Glomerular endothelial cell (primary cell): ENCODE measurements around the gene SEC22B. TPM values are rescaled to one million over a fixed set of nuclear protein-coding genes. Genes with fewer than 3 reads are reported as not detected.
"Not testable (repeated sequence)": the region's sequence is repeated elsewhere in the genome, so short reads cannot be mapped to it uniquely, and the experiment has no call there.

Experiments used
- DNase-seq: peaks from one replicate; pipeline ENCODE4 v3.0.0-alpha.2; 2011; ENCODE audit warnings: low read depth, low spot score; ENCODE audit errors: extremely low read depth
- total RNA-seq: library from RNA; depleted of rRNA; stranded (reverse); fragments of >200 nt; gene quantifications from 2 replicates; pipeline ENCODE4 v1.2.3, GENCODE V29; 2015

Gene SEC22B
- total RNA-seq, 1 donor from 2014 or later = 23.6 TPM

- not testable (repeated sequence) for DNase-seq
These were observed 26.8 kb downstream of the SEC22B start for GRCh38 chr1:120149420-120150059.

- not testable (repeated sequence) for DNase-seq
These were observed 30.5 kb downstream of the SEC22B start for GRCh38 chr1:120145806-120146205.

- DNase-seq = not testable (repeated sequence)
These were observed 31.7 kb downstream of the SEC22B start for GRCh38 chr1:120144626-120145025.

DNA sequence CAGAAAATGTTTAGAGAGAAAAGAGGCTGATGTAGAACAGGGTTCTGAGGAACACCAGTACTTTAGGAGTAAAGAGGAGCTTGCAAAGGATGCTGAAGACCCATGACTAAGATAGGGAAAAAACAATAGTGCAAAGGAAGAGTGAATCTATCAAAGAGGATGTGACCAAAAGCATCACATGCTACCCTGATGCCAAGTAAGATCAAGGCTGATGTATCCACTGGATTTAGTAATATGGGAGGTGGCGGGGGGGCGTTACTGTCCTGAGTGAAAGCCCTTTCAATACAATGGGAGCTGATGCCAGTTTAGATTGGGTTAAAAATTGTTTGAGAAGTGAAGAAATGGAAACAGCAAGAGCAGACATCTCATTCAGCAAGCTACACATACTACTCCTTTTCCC lies 32.2 kb downstream of the SEC22B start:
- not testable (repeated sequence) for DNase-seq

GRCh38 chr1:120143334-120143733 lies 33.0 kb downstream of the SEC22B start:
- not testable (repeated sequence) for DNase-seq

GRCh38 chr1:120142512-120143263 lies 33.6 kb downstream of the SEC22B start:
- DNase-seq = not testable (repeated sequence)

GRCh38 chr1:120141865-120142264 lies 34.5 kb downstream of the SEC22B start:
- DNase-seq = not testable (repeated sequence)

GRCh38 chr1:120140656-120141265 lies 35.6 kb downstream of the SEC22B start:
- DNase-seq = not testable (repeated sequence)

- not testable (repeated sequence) for DNase-seq
These were observed 40.2 kb downstream of the SEC22B start for GRCh38 chr1:120136086-120136485.

GRCh38 chr1:120133928-120134325 lies 42.4 kb downstream of the SEC22B start:
- DNase-seq = not testable (repeated sequence)

GRCh38 chr1:120133228-120133927 lies 42.9 kb downstream of the SEC22B start:
- DNase-seq = no peak

DNA sequence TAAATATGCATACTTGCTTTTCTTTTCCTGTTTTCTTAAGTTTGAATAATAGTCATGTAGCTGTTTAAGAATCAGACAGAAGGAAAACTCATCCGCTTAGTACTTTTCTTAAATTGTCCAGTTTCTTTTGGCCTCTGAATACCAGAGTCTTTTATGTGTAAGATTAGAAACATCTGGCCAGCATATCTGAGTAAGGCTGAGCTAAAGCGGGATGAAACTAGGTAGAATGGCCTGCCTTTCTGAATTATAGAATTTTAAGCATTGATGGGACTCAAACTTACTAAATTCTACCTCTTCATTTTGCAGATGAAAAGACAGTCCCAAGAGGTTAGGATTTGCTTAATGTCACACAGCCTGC lies 43.9 kb downstream of the SEC22B start:
- DNase-seq = not testable (repeated sequence)

- not testable (repeated sequence) for DNase-seq
These were observed 44.5 kb downstream of the SEC22B start for GRCh38 chr1:120131611-120132405.

- DNase-seq = not testable (repeated sequence)
These were observed 48.4 kb downstream of the SEC22B start for GRCh38 chr1:120127921-120128320.

DNA sequence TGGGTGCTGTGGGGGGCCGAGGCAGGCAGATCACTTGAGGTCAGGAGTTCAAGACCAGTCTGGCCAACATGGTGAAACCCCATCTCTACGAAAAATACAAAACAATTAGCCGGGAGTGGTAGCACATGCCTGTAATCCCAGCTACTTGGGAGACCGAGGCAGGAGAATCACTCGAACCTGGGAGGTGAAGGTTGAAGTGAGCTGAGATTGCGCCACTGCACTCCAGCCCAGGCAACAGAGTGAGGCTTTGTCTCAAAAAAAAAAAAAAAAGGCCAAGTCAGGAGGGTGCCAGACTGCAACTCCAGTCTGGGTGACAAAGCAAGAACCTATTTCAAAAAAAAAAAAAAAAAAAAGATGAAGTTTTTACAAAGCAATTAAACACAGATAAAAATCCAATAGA lies 50.1 kb downstream of the SEC22B start:
- not testable (repeated sequence) for DNase-seq

GRCh38 chr1:120124628-120125027 lies 51.7 kb downstream of the SEC22B start:
- DNase-seq = not testable (repeated sequence)

DNA sequence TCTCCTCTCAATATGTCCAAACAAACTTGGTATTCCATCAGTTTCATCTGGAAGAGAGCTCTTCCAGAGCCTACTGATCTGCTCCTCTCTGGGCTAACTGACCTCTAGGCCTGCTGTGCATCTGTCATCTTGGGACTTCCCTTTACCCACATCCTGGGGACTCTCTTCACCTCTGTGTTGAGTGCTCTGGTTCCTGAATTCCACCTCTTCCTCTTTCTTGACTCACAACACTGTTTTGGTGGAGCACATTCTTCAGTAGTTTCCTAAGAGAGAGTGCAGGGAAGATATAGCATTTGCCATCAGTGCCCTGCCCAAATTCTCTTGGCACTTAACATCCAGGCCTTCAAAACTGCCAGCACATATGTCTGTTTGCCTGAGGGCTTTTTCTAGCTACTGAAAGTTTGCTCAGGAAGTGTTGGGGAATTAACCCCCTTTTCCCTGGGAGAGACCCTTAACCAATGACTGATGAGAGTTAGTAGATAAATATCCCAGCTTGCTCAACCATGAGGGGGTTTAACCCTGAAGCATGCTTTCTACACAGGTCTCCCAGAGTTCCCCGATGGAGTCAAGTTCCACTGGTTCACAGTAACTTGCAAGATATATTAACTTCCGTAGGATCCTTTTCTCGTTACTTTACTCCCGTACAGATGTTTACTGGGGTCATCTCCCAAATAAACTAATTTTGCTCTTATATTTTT lies 52.4 kb downstream of the SEC22B start:
- DNase-seq = not testable (repeated sequence)

DNA sequence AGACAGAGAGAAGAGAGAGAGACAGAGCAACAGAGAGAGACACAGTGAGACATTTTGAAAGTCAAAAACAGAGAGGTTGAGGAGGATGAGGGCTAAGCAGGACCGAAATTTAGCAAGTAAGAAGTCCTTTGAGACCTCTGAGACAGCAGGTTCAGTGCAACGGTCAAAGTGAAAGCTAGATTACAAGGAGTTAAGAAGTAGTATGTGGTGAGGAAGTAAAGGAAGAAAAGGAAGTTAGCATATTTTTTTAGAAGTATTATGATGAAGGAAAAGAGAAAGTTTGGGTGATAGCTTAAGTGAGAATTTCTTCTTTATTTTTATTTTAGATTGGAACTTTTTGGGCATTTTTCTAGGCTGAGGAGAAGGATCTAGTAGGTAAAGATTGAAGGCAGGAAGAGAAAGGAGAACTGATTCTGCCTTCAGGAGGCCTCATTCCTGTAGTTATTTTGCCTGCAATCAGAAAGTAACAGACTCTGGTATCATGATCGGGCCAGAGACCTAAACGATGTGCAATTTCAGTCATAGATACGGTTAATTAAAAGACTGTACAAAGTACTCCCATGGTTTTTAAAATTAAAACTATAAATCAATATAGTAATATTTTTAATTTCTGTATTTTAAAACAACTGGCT lies 53.9 kb downstream of the SEC22B start:
- not testable (repeated sequence) for DNase-seq

GRCh38 chr1:120121830-120122229 lies 54.5 kb downstream of the SEC22B start:
- not testable (repeated sequence) for DNase-seq
